Measurements from ENCODE around the gene ZNF385D.

Gene ZNF385D

DNA sequence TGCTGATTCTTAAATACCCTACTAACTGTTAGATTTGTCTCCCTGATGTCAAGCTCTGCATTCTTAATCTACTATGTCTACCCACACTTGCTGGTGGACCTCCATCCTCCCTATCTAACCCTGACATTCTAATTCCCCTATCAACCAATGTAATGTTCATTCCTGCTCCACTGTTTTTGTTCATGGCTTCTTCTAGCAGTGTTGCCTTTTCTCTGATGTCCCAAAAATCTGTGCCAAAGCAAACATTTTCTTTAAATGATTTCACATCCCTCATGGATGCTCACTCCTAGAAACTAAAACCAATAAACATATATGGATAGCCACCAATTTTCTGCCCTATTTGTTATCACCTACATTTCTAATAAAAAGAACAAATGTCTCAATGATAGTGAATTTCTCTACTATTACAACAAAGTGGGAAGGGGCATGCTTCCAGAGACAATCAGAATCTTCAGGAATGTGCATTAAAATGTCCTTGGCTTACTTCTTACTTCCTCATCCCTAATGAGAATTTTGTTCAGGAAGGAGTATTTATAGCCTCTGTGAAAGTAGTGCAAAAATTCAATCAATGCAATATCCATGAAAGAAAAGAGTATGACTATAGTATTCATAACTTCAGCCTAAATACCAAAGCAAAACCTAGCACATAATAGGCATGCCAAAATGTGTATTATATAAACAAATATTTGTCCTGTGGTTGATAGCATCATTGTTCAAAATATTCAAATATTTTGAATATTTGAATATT is 273.3 kb downstream of the ZNF385D start:
- no peak for ATAC-seq (ENCODE audit: insufficient read depth, low read depth)
- H3K9me3 ChIP-seq (ENCODE audit: insufficient read depth, low read length, severe bottlenecking) = no peaks in the 10 kb centered on the region
- DNase-seq = no peak
- H3K4me2 ChIP-seq (ENCODE audit: insufficient read depth, low read length) = no peak overlapping the region
- TF ChIP-seq, protein P1, sequence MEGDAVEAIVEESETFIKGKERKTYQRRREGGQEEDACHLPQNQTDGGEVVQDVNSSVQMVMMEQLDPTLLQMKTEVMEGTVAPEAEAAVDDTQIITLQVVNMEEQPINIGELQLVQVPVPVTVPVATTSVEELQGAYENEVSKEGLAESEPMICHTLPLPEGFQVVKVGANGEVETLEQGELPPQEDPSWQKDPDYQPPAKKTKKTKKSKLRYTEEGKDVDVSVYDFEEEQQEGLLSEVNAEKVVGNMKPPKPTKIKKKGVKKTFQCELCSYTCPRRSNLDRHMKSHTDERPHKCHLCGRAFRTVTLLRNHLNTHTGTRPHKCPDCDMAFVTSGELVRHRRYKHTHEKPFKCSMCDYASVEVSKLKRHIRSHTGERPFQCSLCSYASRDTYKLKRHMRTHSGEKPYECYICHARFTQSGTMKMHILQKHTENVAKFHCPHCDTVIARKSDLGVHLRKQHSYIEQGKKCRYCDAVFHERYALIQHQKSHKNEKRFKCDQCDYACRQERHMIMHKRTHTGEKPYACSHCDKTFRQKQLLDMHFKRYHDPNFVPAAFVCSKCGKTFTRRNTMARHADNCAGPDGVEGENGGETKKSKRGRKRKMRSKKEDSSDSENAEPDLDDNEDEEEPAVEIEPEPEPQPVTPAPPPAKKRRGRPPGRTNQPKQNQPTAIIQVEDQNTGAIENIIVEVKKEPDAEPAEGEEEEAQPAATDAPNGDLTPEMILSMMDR (IDR thresholded peaks at IDR 0.05; ENCODE audit: borderline replicate concordance, extremely low read depth, low read length, poor library complexity, severe bottlenecking) = no peak
- TF ChIP-seq EZH2 (IDR thresholded peaks at IDR 0.05; ENCODE audit: borderline replicate concordance, low read depth, low read length, severe bottlenecking) = no peak
- no peak overlapping the region for H2AFZ ChIP-seq (ENCODE audit: low read depth, low read length)
- H3K36me3 ChIP-seq (ENCODE audit: insufficient read depth, low read length) = no peaks in the 10 kb centered on the region
- no peaks in the 10 kb centered on the region for H3K4me1 ChIP-seq (ENCODE audit: insufficient read depth, low read length)
- no peaks in the 10 kb centered on the region for H4K20me1 ChIP-seq (ENCODE audit: insufficient read depth, low read length)
- H3K27me3 ChIP-seq (ENCODE audit: insufficient read depth, low read length, poor library complexity) = no peaks in the 10 kb centered on the region
- H3K79me2 ChIP-seq (ENCODE audit: insufficient read depth, low read length) = no peaks in the 10 kb centered on the region
- no peak overlapping the region for H3K4me3 ChIP-seq (ENCODE audit: low read depth in 1 of 2, low read length in 2 of 2)
- no peak overlapping the region for H3K27ac ChIP-seq (ENCODE audit: low read length)
- H3K9ac ChIP-seq (ENCODE audit: low read depth, low read length) = no peak overlapping the region

- DNase-seq (no peak), ATAC-seq (ENCODE audit: insufficient read depth, low read depth) (no peak)
- H3K4me3 ChIP-seq (ENCODE audit: low read depth in 1 of 2, low read length in 2 of 2) = no peak overlapping the region
Measured at GRCh38 chr3:21466476-21466875, 284.5 kb downstream of the ZNF385D start.

DNA sequence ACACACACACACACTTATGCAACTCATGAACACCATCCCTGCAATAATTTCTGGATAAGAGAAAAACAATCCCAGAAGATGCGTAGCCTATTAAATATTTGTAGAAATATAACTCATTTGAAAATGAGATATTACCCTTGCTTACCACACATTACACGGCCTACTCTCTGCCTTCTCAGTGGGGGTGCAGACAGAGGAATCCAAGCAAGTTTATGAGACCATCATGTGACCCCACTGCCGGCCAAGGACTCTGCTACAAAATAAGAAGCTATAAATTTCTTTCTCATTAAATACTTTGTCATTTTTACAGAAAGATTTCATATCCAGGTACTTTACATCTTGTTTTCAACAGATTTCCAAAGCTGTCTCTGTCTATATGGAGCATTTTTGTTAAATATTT is 286.3 kb downstream of the ZNF385D start:
- H3K9ac ChIP-seq (ENCODE audit: low read depth, low read length) = no peak overlapping the region
- DNase-seq = no peak

More at GRCh38 chr3:21466476-21466875, 284.5 kb downstream of the ZNF385D start:
- H3K27me3 ChIP-seq (ENCODE audit: insufficient read depth, low read length, poor library complexity) = no peaks in the 10 kb centered on the region
- no peaks in the 10 kb centered on the region for H3K4me1 ChIP-seq (ENCODE audit: insufficient read depth, low read length)
- no peaks in the 10 kb centered on the region for H3K79me2 ChIP-seq (ENCODE audit: insufficient read depth, low read length)
- no peak overlapping the region for H3K4me2 ChIP-seq (ENCODE audit: insufficient read depth, low read length)
- no peak overlapping the region for H3K9ac ChIP-seq (ENCODE audit: low read depth, low read length)
- TF ChIP-seq, protein P1 (IDR thresholded peaks at IDR 0.05; ENCODE audit: borderline replicate concordance, extremely low read depth, low read length, poor library complexity, severe bottlenecking) = no peak
- TF ChIP-seq EZH2 (IDR thresholded peaks at IDR 0.05; ENCODE audit: borderline replicate concordance, low read depth, low read length, severe bottlenecking) = no peak
- H3K27ac ChIP-seq (ENCODE audit: low read length) = no peak overlapping the region
- H3K36me3 ChIP-seq (ENCODE audit: insufficient read depth, low read length) = no peaks in the 10 kb centered on the region
- H4K20me1 ChIP-seq (ENCODE audit: insufficient read depth, low read length) = no peaks in the 10 kb centered on the region
- H2AFZ ChIP-seq (ENCODE audit: low read depth, low read length) = no peak overlapping the region
- no peaks in the 10 kb centered on the region for H3K9me3 ChIP-seq (ENCODE audit: insufficient read depth, low read length, severe bottlenecking)

More for the DNA sequence above, 286.3 kb downstream of the ZNF385D start:
- H3K79me2 ChIP-seq (ENCODE audit: insufficient read depth, low read length) = no peaks in the 10 kb centered on the region
- H3K4me2 ChIP-seq (ENCODE audit: insufficient read depth, low read length) = no peak overlapping the region
- no peaks in the 10 kb centered on the region for H3K27me3 ChIP-seq (ENCODE audit: insufficient read depth, low read length, poor library complexity)
- ATAC-seq (ENCODE audit: insufficient read depth, low read depth) = no peak
- H3K4me1 ChIP-seq (ENCODE audit: insufficient read depth, low read length) = no peaks in the 10 kb centered on the region
- H3K27ac ChIP-seq (ENCODE audit: low read length) = no peak overlapping the region
- TF ChIP-seq EZH2 (IDR thresholded peaks at IDR 0.05; ENCODE audit: borderline replicate concordance, low read depth, low read length, severe bottlenecking) = no peak
- TF ChIP-seq, protein P1 (IDR thresholded peaks at IDR 0.05; ENCODE audit: borderline replicate concordance, extremely low read depth, low read length, poor library complexity, severe bottlenecking) = no peak
- H3K9me3 ChIP-seq (ENCODE audit: insufficient read depth, low read length, severe bottlenecking) = no peaks in the 10 kb centered on the region
- no peak overlapping the region for H2AFZ ChIP-seq (ENCODE audit: low read depth, low read length)
- no peaks in the 10 kb centered on the region for H3K36me3 ChIP-seq (ENCODE audit: insufficient read depth, low read length)
- H4K20me1 ChIP-seq (ENCODE audit: insufficient read depth, low read length) = no peaks in the 10 kb centered on the region
- H3K4me3 ChIP-seq (ENCODE audit: low read depth in 1 of 2, low read length in 2 of 2) = no peak overlapping the region
